T47D (cell line): ENCODE data around the gene NADK.

ENCODE experiments used
- DNase-seq, 2 experiments: peaks; one replicate each; pipeline versions ENCODE4 v3.0.0 to v3.0.0-alpha.2; 2011 to 2012; ENCODE audit warnings: low read depth in 1 of 2, low spot score in 1 of 2
- JUND ChIP-seq: IDR thresholded peaks from 2 replicates; pipeline ENCODE4 v1.6.1; 2012; ENCODE audit warnings: low read depth
- in situ Hi-C: cut with HindIII; loops from 2 replicates; pipeline ENCODE4 v1.10.0; 2016; ENCODE audit warnings: low sequenced_read_pairs, low pct_unique_long_range_greater_than_20kb

The NADK gene

GRCh38 chr1:1799716-1800115 is 21.4 kb upstream of the NADK start:
- DNase-seq: no peak
- in situ Hi-C loops: no loop called here
- no peak for TF ChIP-seq JUND

GRCh38 chr1:1797731-1798341 is 19.6 kb upstream of the NADK start:
- in situ Hi-C loops: no loop called here
- DNase-seq: no peak
- no peak for TF ChIP-seq JUND

- DNase-seq: no peak
- TF ChIP-seq JUND: no peak
- in situ Hi-C loops: no loop called here
Observed at GRCh38 chr1:1796466-1796865, 18.2 kb upstream of the NADK start.

GRCh38 chr1:1794999-1795398 is 16.7 kb upstream of the NADK start:
- no peak for DNase-seq
- in situ Hi-C loops: no loop called here
- TF ChIP-seq JUND: no peak

GRCh38 chr1:1793481-1794244 is 15.4 kb upstream of the NADK start:
- no peak for DNase-seq
- in situ Hi-C loops: no loop called here

GRCh38 chr1:1788646-1789431 is 10.6 kb upstream of the NADK start:
- in situ Hi-C loops: no loop called here
- no peak for TF ChIP-seq JUND
- DNase-seq: peak in 1 of 2 experiments; percentile 62

More at GRCh38 chr1:1793481-1794244, 15.4 kb upstream of the NADK start:
- TF ChIP-seq JUND: no peak

- no peak for TF ChIP-seq JUND
- no peak for DNase-seq
- in situ Hi-C loops: no loop called here
Observed at GRCh38 chr1:1788136-1788535, 9.9 kb upstream of the NADK start.

GRCh38 chr1:1786836-1787605 is 8.8 kb upstream of the NADK start:
- no peak for DNase-seq
- in situ Hi-C loops: no loop called here
- TF ChIP-seq JUND: no peak

- in situ Hi-C loops: no loop called here
- DNase-seq: no peak
- no peak for TF ChIP-seq JUND
Observed at GRCh38 chr1:1785666-1786065, 7.4 kb upstream of the NADK start.

- no peak for DNase-seq
- in situ Hi-C loops: no loop called here
- TF ChIP-seq JUND: no peak
Observed at GRCh38 chr1:1784933-1785332, 6.7 kb upstream of the NADK start.

- in situ Hi-C loops: no loop called here
- DNase-seq: no peak
- TF ChIP-seq JUND: no peak
Observed at GRCh38 chr1:1783320-1783719, 5.0 kb upstream of the NADK start.
